ENCODE measurements around the gene SMAD6.
"Not testable (repeated sequence)": the region's sequence is repeated elsewhere in the genome, so short reads cannot be mapped to it uniquely, and the experiment has no call there.

Gene SMAD6

DNA sequence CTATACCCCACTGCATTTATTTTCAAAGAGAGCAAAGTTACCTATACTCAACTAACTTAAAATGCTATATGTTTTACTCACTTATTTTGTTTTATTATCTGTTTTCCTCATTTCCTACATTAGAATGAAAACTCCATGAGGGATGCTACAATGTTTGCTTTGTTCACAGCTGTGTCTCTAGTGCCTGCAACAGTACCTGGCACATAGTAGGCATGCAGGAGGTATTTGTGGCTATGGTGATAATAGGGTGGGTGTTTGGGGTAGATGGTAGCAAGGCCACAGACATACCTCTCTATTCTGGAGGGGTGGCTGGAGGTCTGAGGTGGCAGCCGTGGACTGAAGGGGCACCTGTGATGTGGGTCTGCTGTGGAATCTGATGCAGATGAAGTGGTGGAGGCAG lies 24.7 kb upstream of the SMAD6 start:
- no peak for DNase-seq

- DNase-seq = no peak
These were observed 22.9 kb upstream of the SMAD6 start for GRCh38 chr15:66679061-66679656.

DNA sequence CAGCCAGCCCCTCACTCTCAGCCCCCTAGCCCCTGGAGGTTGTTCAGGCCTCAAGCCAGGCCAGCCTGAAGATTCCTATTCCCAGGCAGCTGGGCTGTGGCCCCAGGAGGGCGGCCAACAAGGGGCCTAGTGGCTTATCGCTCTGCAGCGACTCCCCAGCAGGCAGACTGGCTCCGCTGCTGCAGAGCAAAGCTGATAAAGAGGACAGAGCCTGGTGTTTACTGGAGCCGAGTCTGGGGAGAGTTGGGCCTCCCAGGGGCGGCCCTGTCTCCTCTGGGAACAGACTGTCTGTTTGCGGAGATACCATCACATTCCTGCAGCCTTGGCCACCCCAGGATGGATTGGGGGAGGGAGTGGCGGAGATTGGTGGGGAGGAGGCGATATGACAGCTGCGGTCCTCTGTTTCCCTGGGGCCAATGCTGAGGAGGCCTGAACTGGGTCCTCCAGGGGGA lies 22.4 kb upstream of the SMAD6 start:
- no peak for DNase-seq

GRCh38 chr15:66680502-66680901 lies 21.5 kb upstream of the SMAD6 start:
- no peak for DNase-seq

- DNase-seq = no peak
These were observed 20.6 kb upstream of the SMAD6 start for GRCh38 chr15:66681395-66681794.

- no peak for DNase-seq
These were observed 19.8 kb upstream of the SMAD6 start for GRCh38 chr15:66682246-66682645.

GRCh38 chr15:66682865-66683264 lies 19.2 kb upstream of the SMAD6 start:
- no peak for DNase-seq

- no peak for DNase-seq
These were observed 17.8 kb upstream of the SMAD6 start for GRCh38 chr15:66684136-66684681.

DNA sequence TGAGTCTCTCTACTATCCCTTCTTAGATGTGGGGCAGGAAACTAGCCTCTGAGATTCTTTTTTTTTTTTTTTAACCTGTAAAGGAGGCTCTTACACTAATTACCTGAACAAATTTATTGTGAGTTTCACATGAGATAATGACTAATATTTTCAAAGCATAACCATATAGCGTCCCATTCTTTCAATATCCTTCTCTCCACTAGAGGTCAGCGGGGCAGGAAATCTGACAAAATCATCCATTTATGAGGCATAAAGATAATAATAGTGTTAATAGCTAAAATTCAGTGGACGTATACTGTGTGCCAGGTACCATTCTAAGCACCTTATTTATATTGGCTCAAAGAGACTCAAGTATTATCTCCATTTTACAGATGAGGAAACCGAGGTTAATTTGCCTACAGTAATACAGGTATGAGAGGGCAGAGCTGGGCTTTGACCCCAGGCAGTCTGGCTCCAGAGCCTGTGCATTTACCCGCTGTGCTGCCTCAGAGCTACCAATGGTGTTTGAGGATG lies 16.3 kb upstream of the SMAD6 start:
- DNase-seq = no peak

DNA sequence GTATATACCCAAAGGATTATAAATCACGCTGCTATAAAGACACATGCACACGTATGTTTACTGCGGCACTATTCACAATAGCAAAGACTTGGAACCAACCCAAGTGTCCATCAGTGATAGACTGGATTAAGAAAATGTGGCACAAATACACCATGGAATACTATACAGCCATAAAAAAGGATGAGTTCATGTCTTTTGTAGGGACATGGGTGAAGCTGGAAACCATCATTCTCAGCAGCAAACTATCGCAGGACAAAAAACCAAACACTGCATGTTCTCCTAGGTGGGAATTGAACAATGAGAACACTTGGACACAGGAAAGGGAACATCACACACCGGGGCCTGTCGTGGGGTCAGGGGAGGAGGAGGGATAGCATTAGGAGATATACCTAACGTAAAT lies 11.1 kb upstream of the SMAD6 start:
- not testable (repeated sequence) for DNase-seq

DNA sequence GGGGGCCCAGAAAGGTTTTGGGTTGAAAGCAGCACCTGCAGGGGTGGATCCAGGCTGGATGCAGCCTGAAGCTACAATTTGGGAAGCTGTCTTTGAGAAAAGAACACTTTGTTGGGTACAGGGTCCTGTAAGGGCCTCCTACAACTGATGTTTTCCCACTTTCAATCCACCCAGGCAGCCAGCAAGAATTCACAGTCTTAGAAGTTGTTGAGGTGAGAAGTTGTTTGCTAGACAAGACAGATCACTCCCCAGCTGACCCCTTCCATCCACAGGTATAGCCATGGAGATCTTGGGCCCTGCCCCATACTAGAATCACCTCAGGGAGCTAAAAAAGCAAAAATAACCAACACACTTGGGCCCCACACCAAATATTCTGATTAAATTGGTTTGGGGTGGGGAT lies 10.3 kb upstream of the SMAD6 start:
- no peak for DNase-seq

- no peak for DNase-seq
These were observed 9.6 kb upstream of the SMAD6 start for GRCh38 chr15:66692391-66692790.

GRCh38 chr15:66692808-66693596 lies 9.0 kb upstream of the SMAD6 start:
- no peak for DNase-seq

GRCh38 chr15:66696770-66697169 lies 5.3 kb upstream of the SMAD6 start:
- no peak for DNase-seq

- DNase-seq = peak; percentile 57
These were observed 3.6 kb upstream of the SMAD6 start for GRCh38 chr15:66698318-66698961.

- no peak for DNase-seq
These were observed 3.1 kb upstream of the SMAD6 start for GRCh38 chr15:66698971-66699370.

DNA sequence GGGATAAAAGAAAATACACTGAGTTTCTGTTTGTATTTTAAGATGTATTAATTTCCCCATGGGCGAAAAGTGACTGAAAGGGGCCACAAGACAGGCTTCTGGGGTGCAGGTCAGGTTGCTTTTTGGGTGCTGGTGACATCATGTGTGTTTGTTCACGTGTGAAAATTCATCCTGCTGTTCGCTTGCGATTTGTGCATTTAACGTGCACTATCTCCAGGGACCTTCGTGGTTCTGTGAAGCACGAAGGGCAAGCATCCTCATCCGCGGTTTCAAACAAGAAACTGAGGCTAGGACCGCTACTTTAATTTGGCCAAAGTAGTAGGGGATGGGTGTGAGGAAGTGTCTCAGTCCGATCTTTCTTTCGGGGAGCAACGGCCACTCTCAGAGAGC lies 1.6 kb upstream of the SMAD6 start:
- DNase-seq = no peak

GRCh38 chr15:66700802-66701421 lies 1.1 kb upstream of the SMAD6 start:
- DNase-seq = peak; percentile 94

DNA sequence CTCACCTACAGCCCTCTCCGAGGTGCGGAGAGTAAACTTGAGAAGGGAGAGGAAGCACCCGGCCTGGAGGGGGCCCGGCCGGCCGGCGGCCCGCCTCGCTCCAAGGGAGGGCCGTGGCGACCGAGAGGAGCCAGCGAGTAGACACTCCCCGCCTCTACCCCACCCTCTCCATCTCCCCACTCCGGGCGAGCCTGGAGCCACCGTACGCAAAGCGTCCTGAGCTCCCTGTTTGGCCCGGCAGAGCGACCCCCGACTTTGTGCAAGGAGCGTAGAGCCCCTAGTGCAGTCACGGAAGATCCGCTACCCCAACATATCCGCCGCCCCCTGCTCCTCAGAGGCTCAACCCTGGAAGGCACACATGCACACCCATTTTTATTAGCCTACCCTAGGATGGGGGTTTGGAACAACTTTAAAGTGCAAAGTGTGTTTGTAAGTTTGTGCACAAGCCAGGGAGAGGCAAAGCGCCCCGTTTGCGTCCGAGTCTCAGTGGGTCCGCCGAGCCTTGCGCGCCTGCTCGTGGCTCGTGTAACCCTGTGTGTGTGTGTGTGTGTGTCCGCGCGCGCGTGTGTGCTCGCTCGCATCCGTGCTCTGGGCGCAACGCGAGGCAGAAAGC lies 508 bp upstream of the SMAD6 start:
- peak; percentile 78 for DNase-seq

DNA sequence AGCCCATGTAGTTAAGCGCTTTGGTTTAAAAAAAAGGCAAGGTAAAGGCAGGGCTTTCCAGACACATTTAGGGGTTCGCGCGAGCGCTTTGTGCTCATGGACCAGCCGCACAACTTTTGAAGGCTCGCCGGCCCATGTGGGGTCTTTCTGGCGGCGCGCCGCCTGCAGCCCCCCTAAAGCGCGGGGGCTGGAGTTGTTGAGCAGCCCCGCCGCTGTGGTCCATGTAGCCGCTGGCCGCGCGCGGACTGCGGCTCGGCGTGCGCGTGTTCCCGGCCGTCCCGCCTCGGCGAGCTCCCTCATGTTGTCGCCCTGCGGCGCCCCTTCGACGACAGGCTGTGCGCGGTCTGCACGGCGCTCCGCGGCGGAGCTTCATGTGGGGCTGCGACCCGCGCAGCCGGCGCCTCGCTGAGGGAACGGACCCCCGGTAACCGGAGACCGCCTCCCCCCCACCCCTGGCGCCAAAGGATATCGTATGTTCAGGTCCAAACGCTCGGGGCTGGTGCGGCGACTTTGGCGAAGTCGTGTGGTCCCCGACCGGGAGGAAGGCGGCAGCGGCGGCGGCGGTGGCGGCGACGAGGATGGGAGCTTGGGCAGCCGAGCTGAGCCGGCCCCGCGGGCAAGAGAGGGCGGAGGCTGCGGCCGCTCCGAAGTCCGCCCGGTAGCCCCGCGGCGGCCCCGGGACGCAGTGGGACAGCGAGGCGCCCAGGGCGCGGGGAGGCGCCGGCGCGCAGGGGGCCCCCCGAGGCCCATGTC lies 927 bp downstream of the SMAD6 start:
- no peak for DNase-seq

- no peak for DNase-seq
These were observed 1.5 kb downstream of the SMAD6 start for GRCh38 chr15:66703540-66703941.

Measured in T1000 (cell line).